HepG2 (cell line): ENCODE measurements around the gene MIPEP.

Experiments
- BRF2 ChIP-seq: sonication (generic); formaldehyde crosslinking; IDR thresholded peaks from 2 replicates; pipeline ENCODE4 v1.8.1; 2022; ENCODE audit warnings: mild to moderate bottlenecking, missing genetic modification reagents
- CEBPB ChIP-seq: IDR thresholded peaks from 2 replicates; pipeline ENCODE4 v1.6.1; 2011; ENCODE audit warnings: low read depth, low read length, improper control_type of control experiment, borderline replicate concordance
- CTCF ChIP-seq: sonication (generic); formaldehyde crosslinking; IDR thresholded peaks from 2 replicates; pipeline ENCODE4 v1.5.0; 2020; ENCODE audit warnings: mild to moderate bottlenecking, missing genetic modification reagents, moderate library complexity
- DR1 ChIP-seq: sonication (generic); formaldehyde crosslinking; IDR thresholded peaks from 2 replicates; pipeline ENCODE4 v1.8.0; 2021; ENCODE audit warnings: mild to moderate bottlenecking, missing genetic modification reagents, inconsistent platforms
- EZH2 ChIP-seq: conservative IDR thresholded peaks from 2 replicates; pipeline ENCODE4 v1.6.1; 2012; ENCODE audit warnings: mild to moderate bottlenecking, low read depth, low read length, moderate library complexity
- HOXA7 ChIP-seq: sonication (generic); formaldehyde crosslinking; IDR thresholded peaks from 2 replicates; pipeline ENCODE4 v1.8.1; 2022; ENCODE audit warnings: mild to moderate bottlenecking, missing genetic modification reagents, moderate library complexity
- JUND ChIP-seq: sonication (generic); formaldehyde crosslinking; IDR thresholded peaks from 2 replicates; pipeline ENCODE4 v1.8.0; 2022; ENCODE audit warnings: mild to moderate bottlenecking, missing genetic modification reagents
- MYC ChIP-seq: sonication (generic); formaldehyde crosslinking; IDR thresholded peaks from 2 replicates; pipeline ENCODE4 v1.9.0; 2021; ENCODE audit warnings: missing genetic modification reagents, borderline replicate concordance
- SAFB2 ChIP-seq: sonication (generic); formaldehyde crosslinking; IDR thresholded peaks from 2 replicates; pipeline ENCODE4 v1.5.1; 2020; ENCODE audit warnings: missing genetic modification reagents, low read depth, mild to moderate bottlenecking, borderline replicate concordance
- SP1 ChIP-seq, 2 experiments: fragments of 450-650 bp in 1 of 2; sonication (generic) in 1 of 2; formaldehyde crosslinking in 1 of 2; IDR thresholded peaks; 2 replicates each; pipeline versions ENCODE4 v1.4.0 to v1.6.1; 2016 to 2020; ENCODE audit warnings: missing genetic modification reagents in 1 of 2
- SUZ12 ChIP-seq: fragments of 150-350 bp; IDR thresholded peaks from 2 replicates; pipeline ENCODE4 v1.6.1; 2014; ENCODE audit warnings: low read depth, low read length
- WIZ ChIP-seq: sonication (generic); formaldehyde crosslinking; IDR thresholded peaks from 2 replicates; pipeline ENCODE4 v1.5.1; 2020; ENCODE audit warnings: mild to moderate bottlenecking, missing genetic modification reagents
- ZNF280D ChIP-seq: sonication (generic); formaldehyde crosslinking; IDR thresholded peaks from 2 replicates; pipeline ENCODE4 v1.5.1; 2020; ENCODE audit warnings: mild to moderate bottlenecking, missing genetic modification reagents
- ZNF354B ChIP-seq: sonication (generic); formaldehyde crosslinking; IDR thresholded peaks from 2 replicates; pipeline ENCODE4 v1.8.0; 2022; ENCODE audit warnings: mild to moderate bottlenecking, missing genetic modification reagents

- TF ChIP-seq SAFB2 (CRISPR knock-in tag) (no peak), ZNF280D (CRISPR knock-in tag) (no peak), EZH2 (no peak), CTCF (CRISPR knock-in tag) (no peak), HOXA7 (CRISPR knock-in tag) (no peak), WIZ (CRISPR knock-in tag) (no peak), CEBPB (no peak), SP1 (IDR thresholded peaks at IDR 0.05) (no peak), SP1 (CRISPR knock-in tag; IDR thresholded peaks at IDR 0.05) (no peak), BRF2 (CRISPR knock-in tag) (no peak), JUND (CRISPR knock-in tag) (no peak), DR1 (no peak), ZNF354B (CRISPR knock-in tag) (no peak), SUZ12 (no peak), MYC (CRISPR knock-in tag) (no peak)
Observed at GRCh38 chr13:23703246-23703860, 185.8 kb downstream of the MIPEP start.
